CD4-positive, alpha-beta T cell treated with Interleukin-21 for 1 hour (primary cell): ENCODE measurements around the gene NXPH3.
A peak's percentile ranks its signal among the peaks of the same experiment; 100 is the strongest.
"Not testable (repeated sequence)": the region's sequence is repeated elsewhere in the genome, so short reads cannot be mapped to it uniquely, and the experiment has no call there.

Experiments used
- DNase-seq: peaks from one replicate; pipeline ENCODE4 v3.0.0-alpha.2; 2020

The NXPH3 gene

GRCh38 chr17:49555495-49556222 is 20.0 kb upstream of the NXPH3 start:
- DNase-seq, result no peak

- peak; percentile 82 for DNase-seq
Measured at GRCh38 chr17:49556223-49556943, 19.3 kb upstream of the NXPH3 start.

GRCh38 chr17:49557312-49558024 is 18.2 kb upstream of the NXPH3 start:
- peak; percentile 55 for DNase-seq

- DNase-seq, result no peak
Measured at GRCh38 chr17:49564638-49565037, 11.0 kb upstream of the NXPH3 start.

- DNase-seq, result no peak
Measured at GRCh38 chr17:49565948-49566491, 9.7 kb upstream of the NXPH3 start.

- no peak for DNase-seq
Measured at GRCh38 chr17:49566668-49567071, 9.0 kb upstream of the NXPH3 start.

GRCh38 chr17:49567104-49567521 is 8.6 kb upstream of the NXPH3 start:
- DNase-seq, result no peak

GRCh38 chr17:49567871-49568694 is 7.6 kb upstream of the NXPH3 start:
- peak; percentile 83 for DNase-seq

GRCh38 chr17:49568695-49569047 is 7.0 kb upstream of the NXPH3 start:
- not testable (repeated sequence) for DNase-seq

GRCh38 chr17:49570540-49571242 is 5.0 kb upstream of the NXPH3 start:
- DNase-seq, result no peak

- no peak for DNase-seq
Measured at GRCh38 chr17:49571283-49571682, 4.4 kb upstream of the NXPH3 start.

GRCh38 chr17:49571764-49572163 is 3.9 kb upstream of the NXPH3 start:
- no peak for DNase-seq

GRCh38 chr17:49572226-49572625 is 3.4 kb upstream of the NXPH3 start:
- no peak for DNase-seq

GRCh38 chr17:49572806-49573420 is 2.8 kb upstream of the NXPH3 start:
- DNase-seq, result no peak

GRCh38 chr17:49573510-49574322 is 2.0 kb upstream of the NXPH3 start:
- no peak for DNase-seq

- DNase-seq, result no peak
Measured at GRCh38 chr17:49574323-49574781, 1.3 kb upstream of the NXPH3 start.

- DNase-seq, result no peak
Measured at GRCh38 chr17:49574945-49575678, 559 bp upstream of the NXPH3 start.

- no peak for DNase-seq
Measured at GRCh38 chr17:49576088-49576916, 631 bp downstream of the NXPH3 start.
